Adipocyte (in vitro differentiated cells): ENCODE data around the gene PDE7B.
A peak's percentile ranks its signal among the peaks of the same experiment; 100 is the strongest.

Experiments used
- DNase-seq: peaks from one replicate; pipeline ENCODE4 v3.0.0-alpha.2; 2015; ENCODE audit warnings: low read depth
- H3K27me3 ChIP-seq: replicated peaks from 2 replicates; pipeline ENCODE4 v1.7.0; 2013; ENCODE audit warnings: mild to moderate bottlenecking, low read length, moderate library complexity; ENCODE audit not compliant: control insufficient read depth, insufficient read depth
- H3K36me3 ChIP-seq: 2 replicates; pipeline ENCODE4 v1.7.0; 2013; ENCODE audit warnings: low read length, mild to moderate bottlenecking, moderate library complexity; ENCODE audit not compliant: control insufficient read depth, insufficient read depth, severe bottlenecking
- H3K4me1 ChIP-seq: 2 replicates; pipeline ENCODE4 v1.7.0; 2013; ENCODE audit warnings: mild to moderate bottlenecking, low read length, moderate library complexity; ENCODE audit not compliant: control insufficient read depth, insufficient read depth
- H3K4me3 ChIP-seq: 2 replicates; pipeline ENCODE4 v1.7.0; 2013; ENCODE audit warnings: mild to moderate bottlenecking, low read length, moderate library complexity
- H3K9ac ChIP-seq: 2 replicates; pipeline ENCODE4 v1.7.0; 2013; ENCODE audit warnings: mild to moderate bottlenecking, low read length, moderate library complexity
- H3K9me3 ChIP-seq: 2 replicates; pipeline ENCODE4 v1.7.0; 2013; ENCODE audit warnings: mild to moderate bottlenecking, low read length, moderate library complexity; ENCODE audit not compliant: control insufficient read depth

Gene PDE7B

DNA sequence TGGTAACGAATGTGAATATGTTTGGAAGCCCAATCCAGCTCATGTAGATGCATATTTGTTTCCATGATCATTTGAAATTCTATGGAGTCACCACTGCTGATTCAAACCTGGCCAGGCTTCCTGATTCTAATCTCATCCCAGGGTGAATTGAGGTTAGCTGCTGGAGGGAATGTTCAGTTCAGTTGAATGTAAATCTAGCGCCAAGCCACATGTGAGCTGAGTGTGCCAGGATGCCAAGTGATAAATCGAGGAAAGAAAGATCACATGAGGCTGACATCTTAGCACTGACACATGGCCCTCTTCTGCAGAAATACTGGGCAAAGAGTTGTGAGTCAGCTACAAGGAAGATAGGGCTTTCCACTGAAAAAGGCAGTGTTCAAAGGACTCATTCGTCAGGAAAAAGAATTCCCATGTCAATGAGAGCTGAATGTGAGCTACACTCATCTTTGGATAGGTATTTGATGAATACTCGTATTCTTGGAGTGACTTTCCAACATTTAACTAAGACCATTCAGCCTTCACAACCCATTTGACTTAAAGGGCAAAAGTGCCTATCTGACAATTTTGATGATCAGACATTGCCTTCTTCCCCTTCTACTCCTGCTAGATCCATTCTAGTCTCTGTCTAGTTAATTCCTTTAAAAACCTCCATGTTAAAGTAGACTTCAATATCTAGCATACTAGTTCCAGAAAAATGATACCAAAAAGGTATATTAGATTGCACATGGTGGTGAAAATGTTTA lies 226.5 kb downstream of the PDE7B start:
- peak; percentile 78 for DNase-seq
- Histone ChIP-seq H3K27me3 (no peaks in the 10 kb centered on the region), H3K4me3 (peak overlapping the region; percentile 39), H3K36me3 (no peaks in the 10 kb centered on the region), H3K9ac (peak overlapping the region; percentile 59), H3K9me3 (no peaks in the 10 kb centered on the region), H3K4me1 (peaks cover 54% of the 10 kb centered on the region)

DNA sequence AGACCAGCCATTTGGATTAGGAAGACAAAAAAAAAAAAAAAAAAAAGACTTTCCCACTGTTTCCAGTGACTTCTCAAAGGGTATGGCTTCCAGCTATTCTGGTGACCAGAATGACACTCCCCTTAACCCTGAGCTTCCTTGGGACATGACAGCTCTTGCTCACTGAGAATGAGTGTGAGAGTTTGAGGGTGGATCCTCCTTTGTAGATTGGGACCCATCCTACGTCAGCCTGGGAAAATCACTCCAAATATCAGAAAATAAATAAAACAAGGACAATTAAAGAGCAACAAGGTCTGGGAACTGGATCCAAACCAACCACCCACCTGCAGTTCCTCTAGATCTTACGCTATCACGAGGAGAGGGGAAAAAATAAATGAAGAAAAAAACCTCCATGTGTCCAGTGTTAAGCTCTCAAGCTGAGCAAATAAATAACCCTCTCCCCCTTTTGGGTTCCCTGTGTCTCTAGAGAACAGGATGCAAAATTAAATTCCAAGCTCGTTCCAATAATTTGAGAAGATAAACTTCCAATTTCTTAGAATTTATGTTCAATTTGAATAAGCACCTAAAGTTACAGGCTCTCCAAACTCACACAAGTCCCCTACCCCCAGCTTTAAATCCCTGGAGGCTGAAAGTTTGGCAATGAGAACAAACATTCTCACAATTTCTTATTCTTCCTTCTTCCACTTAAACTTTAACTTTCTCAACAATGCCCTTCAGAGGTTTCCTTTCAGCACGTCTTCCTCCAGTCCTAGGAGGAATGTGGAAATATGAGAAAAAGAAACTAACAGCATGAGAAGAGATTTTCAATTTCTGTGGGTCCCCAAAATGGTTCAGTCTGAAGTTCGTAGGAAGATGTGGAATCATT lies 228.4 kb downstream of the PDE7B start:
- Histone ChIP-seq H3K36me3 (no peaks in the 10 kb centered on the region), H3K9me3 (no peaks in the 10 kb centered on the region), H3K4me3 (peak overlapping the region; percentile 55), H3K27me3 (no peaks in the 10 kb centered on the region), H3K4me1 (peaks cover 52% of the 10 kb centered on the region), H3K9ac (peak overlapping the region; percentile 59)
- no peak for DNase-seq

DNA sequence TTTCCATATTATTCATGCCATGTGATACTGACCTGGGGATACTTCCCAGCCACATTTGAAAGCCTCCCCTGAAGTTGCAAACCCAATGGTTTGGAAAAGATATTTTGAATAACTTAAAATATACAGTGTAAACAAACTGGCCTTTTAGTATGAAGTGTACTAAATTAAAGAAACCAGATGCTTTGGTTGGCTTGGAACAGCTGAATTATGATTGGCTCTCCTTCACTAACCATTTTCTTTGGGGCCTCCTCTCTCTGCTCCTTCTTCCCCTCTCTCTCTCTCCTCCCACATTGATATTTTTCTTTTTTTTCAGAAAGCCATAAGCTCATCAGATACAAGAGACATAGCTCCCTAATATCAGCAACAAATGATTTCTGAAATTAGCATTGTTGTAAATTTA lies 232.0 kb downstream of the PDE7B start:
- Histone ChIP-seq H3K36me3 (no peaks in the 10 kb centered on the region), H3K4me3 (no peak overlapping the region), H3K9ac (no peak overlapping the region), H3K9me3 (no peaks in the 10 kb centered on the region), H3K27me3 (no peaks in the 10 kb centered on the region), H3K4me1 (peaks cover 30% of the 10 kb centered on the region)
- no peak for DNase-seq

GRCh38 chr6:136084403-136084802 lies 232.9 kb downstream of the PDE7B start:
- no peak for DNase-seq
- Histone ChIP-seq H3K27me3 (no peaks in the 10 kb centered on the region), H3K4me3 (no peak overlapping the region), H3K9me3 (no peaks in the 10 kb centered on the region), H3K9ac (no peak overlapping the region), H3K4me1 (peaks cover 24% of the 10 kb centered on the region), H3K36me3 (no peaks in the 10 kb centered on the region)

DNA sequence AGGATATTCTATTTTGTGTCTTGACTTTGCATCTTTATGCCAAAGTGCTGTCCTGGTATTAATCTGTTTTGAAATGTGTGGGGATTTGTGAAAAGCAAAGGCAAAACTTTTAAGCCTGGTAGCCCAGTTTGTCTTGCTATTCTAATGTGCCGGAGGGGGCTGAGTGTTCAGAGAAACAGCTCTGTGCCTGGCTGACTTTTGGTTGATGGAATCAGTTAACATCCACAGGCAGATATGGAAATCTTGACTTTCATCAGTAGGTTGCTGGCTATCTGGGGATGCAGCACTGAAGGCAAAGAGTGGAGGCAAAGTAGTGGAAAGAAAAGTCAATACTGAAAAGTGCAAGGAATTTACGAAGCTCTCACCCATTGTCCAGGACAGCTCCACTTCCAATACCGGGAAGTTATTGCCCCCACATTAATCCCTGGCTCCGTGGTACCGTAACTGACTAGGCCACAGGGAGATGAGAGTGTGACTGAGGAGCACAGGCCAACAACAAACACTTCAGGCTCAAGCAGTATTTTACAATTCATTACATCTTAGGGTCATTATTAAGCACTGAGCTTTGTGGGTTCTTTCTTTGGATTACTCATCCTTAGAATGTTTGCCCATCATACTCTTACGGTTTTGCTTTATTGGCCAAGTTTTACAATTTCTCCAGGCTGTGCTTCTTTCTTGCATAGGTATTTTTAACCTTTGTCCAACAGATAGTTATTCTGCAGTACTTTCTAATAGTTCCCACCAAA lies 234.0 kb downstream of the PDE7B start:
- DNase-seq, result no peak
- peaks cover 19% of the 10 kb centered on the region for H3K4me1 ChIP-seq
- H3K4me3 ChIP-seq, result no peak overlapping the region
- H3K27me3 ChIP-seq, result no peaks in the 10 kb centered on the region
- no peaks in the 10 kb centered on the region for H3K36me3 ChIP-seq
- no peaks in the 10 kb centered on the region for H3K9me3 ChIP-seq
- H3K9ac ChIP-seq, result no peak overlapping the region

GRCh38 chr6:136086686-136087085 lies 235.2 kb downstream of the PDE7B start:
- H3K4me3 ChIP-seq, result no peak overlapping the region
- H3K4me1 ChIP-seq, result peaks cover 27% of the 10 kb centered on the region
- DNase-seq, result no peak

GRCh38 chr6:136087986-136088385 lies 236.5 kb downstream of the PDE7B start:
- Histone ChIP-seq H3K4me3 (no peak overlapping the region), H3K4me1 (peaks cover 31% of the 10 kb centered on the region), H3K9me3 (no peaks in the 10 kb centered on the region), H3K36me3 (no peaks in the 10 kb centered on the region), H3K9ac (no peak overlapping the region), H3K27me3 (no peaks in the 10 kb centered on the region)
- no peak for DNase-seq

More at GRCh38 chr6:136086686-136087085, 235.2 kb downstream of the PDE7B start:
- Histone ChIP-seq H3K9me3 (no peaks in the 10 kb centered on the region), H3K27me3 (no peaks in the 10 kb centered on the region), H3K36me3 (no peaks in the 10 kb centered on the region), H3K9ac (no peak overlapping the region)

DNA sequence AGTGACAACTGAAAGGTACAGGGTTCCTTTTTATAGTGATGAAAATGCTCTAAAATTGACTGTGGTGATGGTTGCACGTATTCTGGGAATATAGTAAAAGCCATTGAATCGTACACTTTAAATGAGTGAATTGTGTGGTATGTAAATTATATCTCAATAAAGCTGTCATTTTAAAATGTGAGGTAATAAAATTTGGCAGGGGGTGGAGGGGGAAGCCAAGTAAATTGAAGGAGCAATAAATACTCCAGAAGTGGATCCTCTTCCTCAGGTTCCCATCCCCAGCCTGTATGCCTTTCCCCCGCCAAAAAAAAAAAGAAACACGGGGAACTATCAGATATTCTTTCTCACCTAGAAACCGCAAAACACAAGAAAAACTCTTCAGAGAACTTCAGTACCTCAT lies 237.2 kb downstream of the PDE7B start:
- Histone ChIP-seq H3K9me3 (no peaks in the 10 kb centered on the region), H3K4me1 (peaks cover 31% of the 10 kb centered on the region), H3K36me3 (no peaks in the 10 kb centered on the region), H3K27me3 (no peaks in the 10 kb centered on the region), H3K4me3 (no peak overlapping the region), H3K9ac (no peak overlapping the region)
- DNase-seq, result no peak

DNA sequence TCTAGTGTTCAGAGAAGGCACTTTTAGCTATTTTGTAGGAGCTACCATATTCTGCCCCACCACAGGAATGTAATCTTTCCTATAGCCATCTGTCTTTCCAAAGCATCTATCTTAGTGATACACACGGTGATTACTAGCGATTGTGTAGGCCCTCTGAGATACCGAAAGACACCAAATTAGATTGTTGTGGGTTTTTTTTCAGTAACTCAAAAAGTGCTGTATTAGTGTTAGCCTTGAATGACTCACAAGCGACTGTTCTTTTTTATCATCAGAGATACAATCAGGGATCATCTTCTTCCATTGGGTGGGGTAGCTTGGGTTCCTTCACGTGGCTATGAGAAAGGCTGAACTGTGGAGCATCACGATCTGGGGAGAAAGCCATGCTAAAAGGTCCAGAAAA lies 238.4 kb downstream of the PDE7B start:
- no peaks in the 10 kb centered on the region for H3K27me3 ChIP-seq
- H3K4me3 ChIP-seq, result no peak overlapping the region
- peaks cover 5% of the 10 kb centered on the region for H3K9me3 ChIP-seq
- no peak overlapping the region for H3K9ac ChIP-seq
- H3K4me1 ChIP-seq, result peaks cover 26% of the 10 kb centered on the region
- DNase-seq, result no peak
- no peaks in the 10 kb centered on the region for H3K36me3 ChIP-seq

DNA sequence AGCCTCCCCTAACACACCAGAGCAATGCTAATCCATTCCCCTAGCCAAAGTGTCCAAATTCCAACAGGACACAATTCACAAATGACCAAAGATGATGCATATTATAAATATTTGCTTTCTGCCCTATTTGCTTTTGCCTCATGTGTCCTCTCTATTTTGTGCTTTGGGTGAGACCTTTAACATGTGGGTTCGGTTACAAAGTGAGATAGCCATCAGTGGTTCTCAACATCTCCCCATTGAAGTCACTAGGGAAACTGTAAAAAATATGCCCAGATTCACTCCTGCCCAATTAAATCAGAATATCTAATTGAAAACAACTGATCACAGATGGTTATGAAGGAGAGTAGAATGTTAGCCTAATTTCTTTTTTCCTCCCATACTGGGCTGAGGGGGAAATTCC lies 239.4 kb downstream of the PDE7B start:
- DNase-seq, result no peak
- no peak overlapping the region for H3K4me3 ChIP-seq
- no peaks in the 10 kb centered on the region for H3K27me3 ChIP-seq
- peaks cover 29% of the 10 kb centered on the region for H3K4me1 ChIP-seq
- H3K9ac ChIP-seq, result peak overlapping the region; percentile 30
- H3K36me3 ChIP-seq, result no peaks in the 10 kb centered on the region
- H3K9me3 ChIP-seq, result peaks cover 5% of the 10 kb centered on the region

GRCh38 chr6:136092897-136093296 lies 241.4 kb downstream of the PDE7B start:
- no peaks in the 10 kb centered on the region for H3K27me3 ChIP-seq
- H3K9me3 ChIP-seq, result peaks cover 5% of the 10 kb centered on the region
- no peak overlapping the region for H3K4me3 ChIP-seq
- H3K36me3 ChIP-seq, result no peaks in the 10 kb centered on the region
- peaks cover 36% of the 10 kb centered on the region for H3K4me1 ChIP-seq
- no peak for DNase-seq
- H3K9ac ChIP-seq, result no peak overlapping the region
